Posterior cingulate gyrus (tissue), 11 donors: ENCODE measurements around the gene DCP1A.
A peak's percentile ranks its signal among the peaks of the same experiment; 100 is the strongest.

Experiments
- DNase-seq, 10 donors: peaks; one replicate each; pipeline versions ENCODE4 v3.0.0 to v3.0.0-alpha.2; 2020 to 2021; ENCODE audit warnings: mixed read lengths in 3 of 10
- intact Hi-C: fragments of 100-400 bp; cut with DNase I; formaldehyde crosslinking; loops from one replicate; pipeline ENCODE4 v1.15.1; 2023

Gene DCP1A

DNA sequence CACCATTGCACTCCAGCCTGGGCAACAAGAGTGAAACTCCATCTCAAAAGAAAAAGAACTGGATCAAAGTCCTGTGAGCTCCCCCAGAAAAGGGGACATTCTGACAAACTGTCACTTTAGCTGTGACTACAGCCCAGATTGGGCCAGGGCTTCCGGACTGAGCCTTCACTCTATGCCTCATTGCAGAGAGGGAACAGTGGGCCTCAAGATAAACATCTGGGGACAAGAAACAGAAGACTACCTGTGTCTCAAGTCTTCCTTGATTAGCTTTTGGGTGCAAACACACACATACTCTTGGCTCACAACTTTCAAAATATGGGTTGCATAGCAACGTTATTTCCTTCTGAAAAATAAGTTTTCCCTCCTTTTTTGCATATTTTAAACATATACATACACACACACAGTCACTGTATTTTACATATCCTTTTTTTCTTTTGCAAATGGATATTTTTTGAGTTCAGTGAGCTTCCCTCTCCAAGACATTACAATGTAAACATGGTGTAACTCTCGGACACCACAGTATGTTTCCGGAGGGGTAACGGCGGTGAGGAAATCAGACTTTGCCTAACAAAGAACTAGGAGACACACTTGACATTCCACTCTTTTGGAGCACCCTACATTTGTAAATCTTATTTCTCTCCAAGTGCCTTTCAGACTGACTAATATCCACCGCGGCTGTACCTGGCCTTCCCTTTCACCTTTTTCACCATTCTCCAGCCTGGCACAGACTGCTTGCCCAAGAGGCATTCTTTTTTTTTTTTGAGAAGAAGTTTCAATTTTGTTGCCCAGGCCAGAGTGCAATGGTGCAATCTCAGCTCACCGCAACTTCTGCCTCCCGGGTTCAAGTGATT is 95.0 kb downstream of the DCP1A start:
- intact Hi-C loops = no loop called here
- no peak for DNase-seq

DNA sequence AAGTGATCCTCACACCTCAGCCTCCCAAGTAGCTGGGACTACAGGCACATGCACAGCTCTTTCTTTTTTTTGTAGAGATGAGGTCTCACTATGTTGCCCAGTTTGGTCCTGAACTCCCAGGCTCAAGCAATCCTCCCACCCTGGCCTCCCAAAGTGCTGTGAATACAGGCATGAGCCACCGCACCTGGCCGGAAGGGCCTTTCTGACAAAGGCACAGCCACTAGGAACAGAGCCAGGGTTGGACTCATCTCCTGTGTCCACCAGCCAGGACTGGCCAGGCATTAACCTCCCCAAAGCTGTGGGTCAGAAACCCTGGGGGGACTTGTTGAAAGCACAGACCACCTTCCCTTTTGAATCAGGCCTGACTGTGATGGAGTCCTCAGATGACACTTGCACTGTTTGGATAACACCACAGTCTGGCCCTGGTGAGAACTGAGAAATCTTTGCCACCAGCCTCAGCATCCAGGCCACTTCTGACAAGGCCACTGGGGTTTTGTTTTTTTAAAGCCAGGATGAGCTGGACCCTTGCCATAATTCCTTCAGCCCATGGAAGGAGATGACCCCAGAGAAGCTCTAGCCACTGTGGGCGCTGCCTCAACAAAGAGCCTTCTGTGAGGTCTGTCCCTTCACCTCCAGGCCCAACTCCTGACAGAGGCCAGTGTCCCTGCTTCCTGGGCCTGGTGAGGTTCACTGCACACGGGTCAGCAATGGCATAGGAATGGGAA is 96.3 kb downstream of the DCP1A start:
- DNase-seq = no peak
- intact Hi-C loops = no loop called here

DNA sequence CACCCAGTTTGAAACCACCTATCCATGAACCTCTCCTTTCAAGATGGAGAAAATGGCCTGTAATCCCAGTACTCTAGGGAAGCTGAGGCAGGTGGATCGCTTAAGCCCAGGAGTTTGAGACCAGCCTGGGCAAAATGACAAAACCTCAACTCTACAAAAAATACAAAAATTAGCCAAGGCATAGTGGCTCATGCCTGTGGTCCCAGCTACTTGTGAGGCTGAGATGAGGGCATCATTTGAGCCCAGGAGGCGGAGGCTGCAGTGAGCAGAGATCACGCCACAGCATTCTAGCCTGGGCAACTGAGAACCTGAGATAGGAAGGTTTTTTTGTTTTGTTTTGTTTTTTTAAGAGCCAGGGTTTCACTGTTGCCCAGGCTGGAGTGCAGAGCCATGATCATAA is 96.9 kb downstream of the DCP1A start:
- DNase-seq = no peak
- intact Hi-C loops = no loop called here

DNA sequence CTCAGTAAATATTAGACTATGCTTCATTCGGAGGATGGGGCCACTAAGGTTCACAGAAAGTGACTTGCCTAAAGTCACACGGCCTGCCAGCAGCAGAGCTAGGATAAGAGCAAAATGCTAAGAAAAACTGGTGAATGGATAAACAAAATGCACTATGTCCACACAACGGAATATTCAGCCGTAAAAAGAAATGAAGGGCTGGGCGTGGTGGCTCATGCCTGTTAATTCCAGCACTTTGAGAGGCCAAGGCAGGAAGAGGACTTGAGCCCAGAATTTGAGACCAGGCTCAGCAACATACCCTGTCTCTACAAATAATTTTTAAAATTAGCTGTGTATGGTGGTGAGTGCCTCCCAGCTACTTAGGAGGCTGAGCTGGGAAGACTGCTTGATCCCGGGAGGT is 99.2 kb downstream of the DCP1A start:
- intact Hi-C loops = no loop called here
- no peak for DNase-seq

DNA sequence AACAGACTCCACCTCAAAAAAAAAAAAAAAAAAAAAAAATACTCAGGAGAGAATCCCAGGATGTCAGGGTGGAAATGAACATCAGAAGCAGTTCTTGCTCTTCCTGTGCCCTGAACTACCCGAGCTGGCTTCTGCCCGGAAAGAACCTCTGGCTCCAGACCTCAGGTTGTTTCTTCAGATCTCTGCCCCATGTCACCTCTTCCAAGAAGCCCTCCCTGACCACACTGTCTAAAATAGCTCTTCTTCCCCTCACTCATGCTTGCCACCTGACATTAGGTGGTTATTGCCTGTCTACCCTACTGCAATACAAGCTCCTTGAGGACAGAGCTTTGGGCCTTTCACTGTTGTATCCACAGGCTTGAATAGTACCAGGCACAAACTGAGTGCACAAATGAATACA is 99.7 kb downstream of the DCP1A start:
- no peak for DNase-seq
- intact Hi-C loops = no loop called here

DNA sequence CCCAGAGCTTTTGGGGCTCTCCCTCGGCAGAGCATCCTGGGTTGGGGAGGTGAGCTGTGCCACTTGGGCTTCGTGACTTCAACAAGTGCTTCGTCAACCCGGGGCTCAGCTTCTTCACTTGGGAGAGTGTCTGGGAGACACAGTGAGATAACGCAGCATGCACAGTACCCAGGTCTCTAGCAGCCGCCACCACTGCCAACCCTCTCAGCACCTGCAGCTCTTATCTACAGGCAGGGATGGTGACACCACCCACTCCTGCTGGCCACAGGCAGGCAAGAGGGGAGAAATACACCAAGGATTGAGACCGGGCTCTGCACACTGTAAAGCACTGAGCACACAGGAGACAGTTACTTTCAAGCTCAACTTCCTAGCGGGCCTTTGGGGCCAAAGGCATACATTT is 103.1 kb downstream of the DCP1A start:
- intact Hi-C loops = no loop called here
- no peak for DNase-seq

DNA sequence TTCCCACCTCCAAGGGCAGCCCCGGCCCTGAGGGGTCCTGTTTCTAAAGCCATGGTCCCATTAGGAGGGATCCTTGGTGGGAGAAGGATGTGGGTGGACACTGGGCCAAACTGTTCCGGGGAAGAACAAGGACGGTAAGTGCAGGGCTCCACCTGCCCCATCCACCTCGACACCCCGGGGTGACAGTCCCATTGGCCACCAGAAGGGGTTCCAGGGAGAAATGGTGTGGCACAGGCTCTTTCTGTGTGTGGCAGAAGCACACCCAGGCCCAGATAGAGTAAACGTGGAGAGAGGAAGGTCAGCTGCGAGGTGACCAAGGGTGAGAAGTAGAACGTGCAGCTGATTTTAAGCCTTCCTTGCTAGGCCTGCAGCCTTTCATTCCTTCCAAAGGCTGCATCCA is 103.6 kb downstream of the DCP1A start:
- DNase-seq = no peak
- intact Hi-C loops = no loop called here

DNA sequence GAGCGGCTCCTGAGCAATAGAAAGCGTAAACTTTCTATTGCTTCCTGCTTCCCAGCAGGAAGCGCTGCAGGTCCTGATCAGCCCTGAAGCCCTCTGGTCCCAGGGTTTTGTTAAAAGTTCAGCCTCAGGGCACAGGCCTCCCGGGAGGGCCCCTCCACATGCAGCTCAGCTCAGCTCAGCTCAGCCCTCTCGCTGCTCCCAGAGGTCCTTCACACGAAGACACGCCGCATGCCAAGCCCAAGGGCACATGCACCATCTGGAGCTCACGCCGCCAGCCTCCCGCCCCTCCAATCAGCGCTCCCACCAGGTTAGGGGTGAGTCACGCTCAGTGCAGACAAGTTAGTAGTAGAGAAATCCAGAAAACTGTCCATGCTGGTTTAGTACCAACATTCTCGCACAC is 104.2 kb downstream of the DCP1A start:
- DNase-seq = no peak
- intact Hi-C loops = no loop called here

DNA sequence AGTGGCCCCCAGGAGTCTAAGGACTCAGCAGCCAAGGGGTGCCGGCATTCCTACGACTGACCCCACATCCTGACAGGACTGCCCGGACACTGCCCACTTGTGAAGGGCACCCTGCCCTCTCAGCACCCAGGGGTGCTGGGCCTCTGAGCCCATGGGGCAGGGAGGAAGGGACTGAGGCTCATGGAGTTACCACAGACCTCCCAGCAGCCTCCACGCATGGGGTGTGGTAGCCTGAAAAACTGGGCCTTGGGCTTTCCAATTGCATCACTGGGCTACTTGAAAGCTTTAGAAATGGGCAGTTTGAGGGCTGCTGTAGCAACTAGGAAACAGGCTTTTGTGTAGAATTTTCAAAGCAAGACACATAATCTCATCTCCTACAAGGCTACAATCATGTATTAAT is 104.7 kb downstream of the DCP1A start:
- intact Hi-C loops = no loop called here
- no peak for DNase-seq

DNA sequence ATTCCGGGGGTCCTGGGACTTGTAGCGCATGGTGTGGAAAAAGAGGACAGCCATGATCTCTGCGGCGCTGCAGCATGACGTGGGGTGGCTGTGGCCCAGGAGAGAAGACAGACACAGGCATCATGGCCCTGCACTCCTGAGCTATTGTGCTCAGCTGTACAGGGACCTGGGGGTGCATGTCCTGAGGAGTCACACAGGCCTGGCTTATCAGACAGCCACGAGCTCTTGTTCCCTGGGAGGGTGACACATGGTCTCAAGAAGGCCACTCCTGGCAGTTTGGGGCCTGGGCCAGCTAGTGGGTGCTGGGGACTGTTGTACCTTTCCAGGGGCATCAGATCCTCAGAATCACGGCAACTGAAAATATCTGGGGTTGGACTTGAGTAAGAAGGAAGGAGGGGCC is 105.2 kb downstream of the DCP1A start:
- no peak for DNase-seq
- intact Hi-C loops = no loop called here

DNA sequence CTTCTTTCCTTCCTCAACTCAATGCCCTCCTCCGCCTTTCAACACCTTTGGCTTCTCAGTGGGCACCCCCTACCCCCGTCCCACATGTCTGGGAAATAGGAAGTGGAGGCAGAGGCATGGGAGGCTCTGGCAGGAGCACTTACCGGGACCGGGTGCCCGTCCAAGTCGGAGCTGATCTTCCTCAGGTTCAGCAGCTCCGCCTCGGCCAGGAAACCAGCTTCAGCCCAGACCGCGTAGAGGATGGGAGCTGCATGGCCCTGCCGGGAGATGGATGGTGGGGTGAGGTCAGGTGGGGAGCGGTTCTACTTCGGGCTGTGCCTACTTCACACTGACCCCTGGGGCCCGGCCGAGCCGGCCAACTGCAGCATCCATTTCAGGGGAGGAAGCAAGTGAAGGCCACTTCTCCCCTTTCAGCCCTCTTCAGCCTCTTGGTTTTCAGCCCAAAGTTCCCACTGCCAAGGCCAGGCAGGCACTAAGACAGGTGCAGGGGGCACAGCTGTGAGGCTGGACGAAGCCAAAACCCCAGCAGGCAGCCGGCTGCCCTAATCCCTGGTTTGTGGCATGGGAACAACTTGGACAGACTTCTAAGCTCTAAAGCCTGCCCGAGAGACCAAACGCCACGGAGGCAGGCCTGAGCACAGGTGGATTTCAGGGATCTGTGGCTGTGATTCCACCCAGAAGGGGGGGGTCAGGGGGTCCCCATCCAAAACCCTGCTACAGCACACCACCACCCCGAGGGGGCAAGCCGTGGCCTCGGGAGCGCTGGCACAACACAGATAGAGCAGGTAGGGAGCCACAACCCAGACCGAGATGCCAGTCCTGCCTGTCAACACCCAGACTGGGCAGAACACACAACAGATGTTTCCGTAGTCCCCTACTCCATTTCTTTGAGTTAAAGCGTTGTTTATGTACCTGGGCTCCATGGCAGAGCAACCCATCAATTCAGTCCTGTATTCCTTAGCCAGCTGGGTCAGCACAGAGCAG is 106.1 kb downstream of the DCP1A start:
- intact Hi-C loops = no loop called here
- DNase-seq = no peak

DNA sequence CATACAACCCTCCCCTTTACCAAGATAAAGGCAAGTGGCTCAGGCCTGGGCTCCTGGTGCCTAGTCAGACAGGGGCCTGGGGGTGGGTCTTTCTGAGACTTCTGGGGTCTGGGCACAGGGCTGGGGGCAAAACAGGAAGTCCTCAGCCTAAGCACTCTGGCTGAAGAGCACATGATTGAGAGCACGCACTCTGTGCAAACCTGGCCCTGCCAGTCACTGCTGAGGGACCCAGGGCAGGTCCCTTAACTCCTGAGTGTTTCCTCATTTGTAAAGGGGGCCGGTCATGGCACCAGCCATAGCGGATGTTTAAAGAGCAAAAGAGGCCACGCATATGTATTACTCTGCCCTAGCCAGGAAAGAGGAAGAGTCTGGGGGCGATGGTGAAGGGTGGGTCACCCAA is 107.5 kb downstream of the DCP1A start:
- intact Hi-C loops = no loop called here
- DNase-seq = no peak

DNA sequence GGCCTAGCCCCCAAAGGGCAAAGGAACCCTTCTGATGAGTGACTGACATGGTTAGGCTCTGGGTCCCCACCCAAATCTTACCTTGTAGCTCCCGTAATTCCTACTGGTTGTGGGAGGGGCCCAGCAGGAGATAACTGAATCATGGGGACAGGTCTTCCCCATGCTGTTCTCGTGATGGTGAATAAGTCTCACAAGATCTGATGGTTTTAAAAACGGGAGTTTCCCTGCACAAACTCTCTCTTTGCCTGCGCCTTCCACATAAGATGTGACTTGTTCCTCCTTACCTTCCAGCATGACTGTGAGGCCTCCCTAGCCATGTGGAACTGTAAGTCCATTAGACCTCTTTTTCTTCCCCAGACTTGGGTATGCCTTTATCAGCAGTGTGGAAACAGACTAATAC is 108.5 kb downstream of the DCP1A start:
- no peak for DNase-seq
- intact Hi-C loops = no loop called here

DNA sequence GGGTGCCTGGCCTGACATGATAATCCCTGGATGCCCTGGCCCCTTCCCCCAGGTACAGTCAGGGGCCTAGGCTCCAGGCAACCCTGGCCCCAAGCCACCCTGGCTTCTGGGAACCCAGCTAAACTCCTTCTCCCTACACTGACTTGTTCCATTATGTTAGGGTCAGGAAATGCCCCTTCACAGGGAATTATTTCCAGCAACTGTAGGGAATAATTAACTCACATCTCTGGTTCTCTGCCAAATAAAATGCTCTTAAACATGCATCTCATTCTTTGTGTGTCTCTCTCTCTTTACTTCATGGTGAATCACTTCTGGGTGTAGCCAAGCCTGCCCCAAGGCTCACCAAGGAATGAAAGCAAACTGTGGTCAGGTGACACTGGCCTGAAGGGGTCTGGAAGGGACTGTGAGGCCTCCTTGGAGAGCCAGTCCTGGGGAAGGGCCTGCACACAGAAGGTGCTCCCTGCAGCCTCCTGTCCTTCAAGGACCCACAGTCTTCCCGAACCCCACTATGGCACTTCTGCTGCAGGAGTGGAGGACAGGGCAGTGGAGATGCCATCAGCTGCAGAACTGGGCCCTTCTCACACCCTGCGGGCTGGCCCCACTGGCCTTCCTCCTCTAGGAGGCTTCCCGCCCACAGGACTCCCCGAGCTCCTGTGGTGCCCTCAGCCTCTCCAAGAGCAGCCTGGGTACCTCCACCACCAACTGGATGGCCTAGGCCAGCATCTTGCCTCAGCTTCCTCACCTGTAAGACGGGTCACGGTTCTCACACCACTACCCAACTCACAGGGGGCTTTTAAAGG is 109.1 kb downstream of the DCP1A start:
- DNase-seq = no peak
- intact Hi-C loops = no loop called here

DNA sequence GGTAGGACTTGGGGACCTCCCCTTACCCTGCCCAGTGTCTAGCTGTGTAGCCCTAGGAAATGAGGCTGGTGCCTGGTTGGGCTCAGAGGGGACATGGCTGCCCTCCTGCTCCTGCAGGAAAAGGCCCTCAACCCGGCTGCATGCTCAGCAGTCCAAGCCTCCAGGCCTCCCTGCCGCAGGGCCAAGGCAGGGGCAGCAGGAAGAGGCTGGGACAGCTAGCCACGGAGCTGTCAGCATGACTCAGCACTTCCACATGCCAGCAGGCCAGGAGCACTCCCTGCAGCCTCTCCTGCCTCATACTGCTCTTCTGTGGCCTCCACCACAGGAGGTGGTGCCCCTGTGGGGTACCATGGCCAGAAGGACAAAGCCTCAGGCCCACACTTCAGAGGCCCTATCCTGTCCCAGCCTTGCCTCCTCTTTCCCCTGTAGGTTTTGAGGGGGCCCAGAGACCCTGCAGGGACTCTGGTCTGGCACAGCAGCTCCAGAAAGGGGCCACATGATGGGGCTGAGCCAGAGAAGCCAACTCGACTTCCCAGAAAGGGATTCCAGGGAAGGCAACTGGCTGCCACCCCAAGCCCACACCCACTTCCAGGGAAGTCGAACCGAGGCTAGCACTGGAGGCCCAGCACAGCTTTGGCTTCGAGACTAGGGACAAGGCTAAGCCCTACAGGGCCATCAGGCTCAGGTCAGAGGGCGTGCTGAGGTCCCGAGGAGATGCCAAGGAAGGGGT is 111.1 kb downstream of the DCP1A start:
- intact Hi-C loops = no loop called here

DNA sequence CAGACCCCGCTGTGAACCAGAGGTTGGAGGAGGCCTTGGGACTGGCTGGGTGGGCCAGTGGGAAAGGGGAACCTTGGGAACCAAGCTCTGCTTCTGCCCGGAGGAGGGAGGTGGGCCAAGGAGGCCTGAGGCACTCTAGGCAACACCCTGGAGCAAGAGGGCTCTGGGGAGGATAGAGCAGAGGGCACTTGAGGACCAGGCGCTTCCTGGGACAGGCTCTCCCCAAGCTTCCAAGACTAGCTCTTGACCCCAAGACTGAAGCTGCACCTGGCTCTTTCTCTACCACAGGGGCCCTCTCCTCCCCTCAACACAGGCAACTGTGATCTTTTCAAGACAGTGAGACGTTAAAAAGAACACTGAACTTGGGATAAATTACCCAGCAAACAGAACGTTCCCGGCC is 111.8 kb downstream of the DCP1A start:
- intact Hi-C loops = no loop called here
- DNase-seq = no peak

More for the DNA sequence above, 111.1 kb downstream of the DCP1A start:
- DNase-seq = peak; percentile 41 to 94 (median 61)

DNA sequence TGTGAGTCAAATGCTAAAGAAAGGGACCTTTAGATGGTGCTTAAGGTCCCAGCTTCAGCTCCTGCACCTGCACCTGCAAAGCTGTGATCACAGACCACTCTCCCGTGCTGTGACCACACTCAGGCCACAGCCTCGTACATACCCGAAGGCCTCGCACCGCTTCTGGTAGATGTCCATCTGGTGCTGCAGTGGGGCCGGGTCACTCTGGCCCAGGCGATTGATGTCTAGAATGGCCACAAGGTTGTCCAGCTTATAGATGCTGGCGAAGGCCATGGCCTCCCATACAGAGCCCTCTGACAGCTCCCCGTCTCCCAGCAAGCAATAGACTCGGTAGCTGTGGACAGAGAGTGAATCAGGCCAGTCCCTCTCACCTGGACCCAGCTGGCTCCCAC is 112.5 kb downstream of the DCP1A start:
- DNase-seq = peak in 1 of 10 donors; percentile 72
- intact Hi-C loops = no loop called here

DNA sequence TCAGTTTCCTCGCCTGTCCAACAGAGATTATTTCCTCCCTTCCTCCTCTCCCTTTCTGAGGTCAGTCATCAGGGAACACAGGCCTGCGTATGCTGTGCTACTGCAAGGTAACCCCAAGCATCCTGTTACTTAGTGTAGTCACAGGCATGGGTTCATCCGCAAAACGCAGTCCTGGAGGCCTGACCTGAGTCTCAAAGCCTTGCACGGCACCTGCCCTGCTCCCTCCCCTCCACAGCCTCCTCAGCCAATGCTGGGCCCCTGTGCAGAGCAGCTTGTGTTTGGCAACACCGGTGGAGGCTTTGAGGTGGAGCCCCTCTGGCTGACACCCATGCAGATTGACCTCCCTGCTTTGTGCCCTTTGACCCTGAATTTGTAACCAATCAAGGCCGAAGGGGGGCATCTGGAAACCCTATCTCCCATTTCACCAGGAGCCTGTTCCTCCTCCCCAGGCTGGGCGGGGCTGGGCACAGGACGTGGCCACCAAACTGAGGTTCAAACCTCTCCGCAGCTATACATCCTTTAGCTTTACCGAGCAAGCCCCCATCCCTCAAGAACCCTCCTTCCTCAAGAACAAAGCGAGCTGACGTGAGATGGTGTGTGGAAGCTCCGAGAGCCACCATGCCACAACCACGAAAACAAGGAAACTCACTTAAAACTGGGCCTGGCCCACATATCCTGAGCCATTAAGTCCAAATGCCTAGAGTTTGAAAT is 113.1 kb downstream of the DCP1A start:
- DNase-seq = peak in 1 of 10 donors; percentile 55

More for the DNA sequence above, 113.1 kb downstream of the DCP1A start:
- intact Hi-C loops = no loop called here
